Tibial artery (tissue), 4 donors: ENCODE measurements around the gene TNFAIP8L2.
"Not testable (repeated sequence)": the region's sequence is repeated elsewhere in the genome, so short reads cannot be mapped to it uniquely, and the experiment has no call there.

Experiments
- DNase-seq, 2 donors: peaks; one replicate each; pipeline ENCODE4 v3.0.0-alpha.2; 2019
- H3K27ac ChIP-seq, 2 donors: fragments of 200-600 bp; sonication (generic) in 1 of 2; 1 replicate in 1 of 2; 2 replicates in 1 of 2; pipeline ENCODE4 v1.5.1; 2018 to 2019; ENCODE audit warnings: mild to moderate bottlenecking in 1 of 2
- H3K27me3 ChIP-seq, 2 donors: fragments of 200-600 bp; sonication (generic) in 1 of 2; one replicate each; pipeline versions ENCODE4 v1.5.1 to v1.6.0; 2016 to 2019
- H3K36me3 ChIP-seq, 3 donors: fragments of 200-600 bp; sonication (generic) in 2 of 3; one replicate each; pipeline ENCODE4 v1.5.1; 2016 to 2019; ENCODE audit warnings: mild to moderate bottlenecking in 2 of 3
- H3K4me1 ChIP-seq, 4 donors: fragments of 200-600 bp; sonication (generic) in 2 of 4; 1 replicate in 3 of 4; 2 replicates in 1 of 4; pipeline ENCODE4 v1.5.1; 2016 to 2019
- H3K4me3 ChIP-seq, 2 donors: fragments of 200-600 bp; sonication (generic) in 1 of 2; 1 replicate in 1 of 2; 2 replicates in 1 of 2; pipeline ENCODE4 v1.5.1; 2018 to 2019; ENCODE audit warnings: mild to moderate bottlenecking in 2 of 2
- H3K9me3 ChIP-seq, 3 donors: fragments of 200-600 bp; sonication (generic) in 1 of 3; one replicate each; pipeline ENCODE4 v1.5.1; 2016 to 2019
- intact Hi-C: fragments of 100-400 bp; cut with DNase I; formaldehyde crosslinking; loops from one replicate; pipeline ENCODE4 v1.15.0; 2023; ENCODE audit warnings: low total_unique reads
- TF ChIP-seq, protein P1 (sequence below), 2 experiments: fragments of 200-600 bp in 1 of 2; fragments of 450-650 bp in 1 of 2; IDR thresholded peaks; one replicate each; pipeline ENCODE4 v1.5.1; 2017 to 2019; ENCODE audit warnings: antibody characterized with exemption in 2 of 2, mild to moderate bottlenecking in 1 of 2, moderate library complexity in 1 of 2

Gene TNFAIP8L2

DNA sequence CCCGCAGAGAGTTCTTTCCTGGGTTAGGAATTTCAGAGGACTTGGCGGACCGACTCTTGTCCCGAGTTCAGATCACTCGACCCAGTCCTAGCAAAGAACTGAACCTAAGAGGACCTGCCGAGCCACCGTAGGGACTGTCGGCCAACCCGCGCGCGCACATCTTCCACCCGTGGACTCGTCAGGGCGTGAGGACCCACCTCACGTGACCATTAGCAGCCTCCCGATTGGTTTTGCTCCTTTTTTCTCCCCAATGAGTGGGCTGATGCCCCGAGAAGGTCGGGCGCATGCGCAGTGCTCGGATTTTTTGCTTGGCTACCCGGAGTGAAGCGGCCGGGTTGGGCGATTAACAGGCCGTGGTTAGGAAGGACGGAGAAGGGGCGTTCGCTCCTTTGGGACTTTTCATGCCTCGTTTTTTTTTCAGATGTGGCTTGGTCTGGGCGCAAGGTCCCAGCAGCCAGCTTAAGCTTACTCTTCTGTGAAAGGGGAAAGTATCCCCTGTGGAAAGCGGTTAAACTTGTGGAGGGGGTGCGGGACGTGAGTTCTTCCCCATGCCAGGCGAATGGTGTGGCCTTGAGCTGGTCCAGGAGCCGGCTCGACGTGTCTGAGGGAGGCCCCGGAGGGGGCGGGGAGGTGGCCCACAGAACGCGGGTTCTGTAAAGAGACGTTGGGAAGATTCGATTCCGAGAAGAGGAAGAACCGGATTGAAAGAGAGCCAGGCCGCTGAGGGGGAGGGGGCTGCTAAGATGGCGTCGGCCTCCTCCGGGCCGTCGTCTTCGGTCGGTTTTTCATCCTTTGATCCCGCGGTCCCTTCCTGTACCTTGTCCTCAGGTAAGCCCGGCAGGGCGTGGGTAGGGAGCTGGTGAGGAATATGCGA is 42.0 kb downstream of the TNFAIP8L2 start, which contains the start of gene PIP5K1A:
TSS of gene PIP5K1A (plus strand) at position 299 of the 874 bp plus-strand sequence. CDS start at position 744, 445 bp downstream.
- Histone ChIP-seq H3K9me3 (no peaks in the 10 kb centered on the region), H3K36me3 (peaks cover 0 to 13% (median 12%) of the 10 kb centered on the region in 3 donors), H3K4me3 (peak within 1 kb of the TSS; percentile 82 to 85), H3K4me1 (peaks cover 0 to 53% (median 34%) of the 10 kb centered on the region in 4 donors), H3K27me3 (no peaks in the 10 kb centered on the region), H3K27ac (peak within 1 kb of the TSS; percentile 89 to 91)
- intact Hi-C loops = loop anchor here (10.0 kb wide), 1 partner anchor 146 kb away; the partner anchor contains the start of gene RFX5
- TF ChIP-seq, protein P1, sequence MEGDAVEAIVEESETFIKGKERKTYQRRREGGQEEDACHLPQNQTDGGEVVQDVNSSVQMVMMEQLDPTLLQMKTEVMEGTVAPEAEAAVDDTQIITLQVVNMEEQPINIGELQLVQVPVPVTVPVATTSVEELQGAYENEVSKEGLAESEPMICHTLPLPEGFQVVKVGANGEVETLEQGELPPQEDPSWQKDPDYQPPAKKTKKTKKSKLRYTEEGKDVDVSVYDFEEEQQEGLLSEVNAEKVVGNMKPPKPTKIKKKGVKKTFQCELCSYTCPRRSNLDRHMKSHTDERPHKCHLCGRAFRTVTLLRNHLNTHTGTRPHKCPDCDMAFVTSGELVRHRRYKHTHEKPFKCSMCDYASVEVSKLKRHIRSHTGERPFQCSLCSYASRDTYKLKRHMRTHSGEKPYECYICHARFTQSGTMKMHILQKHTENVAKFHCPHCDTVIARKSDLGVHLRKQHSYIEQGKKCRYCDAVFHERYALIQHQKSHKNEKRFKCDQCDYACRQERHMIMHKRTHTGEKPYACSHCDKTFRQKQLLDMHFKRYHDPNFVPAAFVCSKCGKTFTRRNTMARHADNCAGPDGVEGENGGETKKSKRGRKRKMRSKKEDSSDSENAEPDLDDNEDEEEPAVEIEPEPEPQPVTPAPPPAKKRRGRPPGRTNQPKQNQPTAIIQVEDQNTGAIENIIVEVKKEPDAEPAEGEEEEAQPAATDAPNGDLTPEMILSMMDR (IDR thresholded peaks at IDR 0.05) = no peak
- DNase-seq = peak; percentile 99

DNA sequence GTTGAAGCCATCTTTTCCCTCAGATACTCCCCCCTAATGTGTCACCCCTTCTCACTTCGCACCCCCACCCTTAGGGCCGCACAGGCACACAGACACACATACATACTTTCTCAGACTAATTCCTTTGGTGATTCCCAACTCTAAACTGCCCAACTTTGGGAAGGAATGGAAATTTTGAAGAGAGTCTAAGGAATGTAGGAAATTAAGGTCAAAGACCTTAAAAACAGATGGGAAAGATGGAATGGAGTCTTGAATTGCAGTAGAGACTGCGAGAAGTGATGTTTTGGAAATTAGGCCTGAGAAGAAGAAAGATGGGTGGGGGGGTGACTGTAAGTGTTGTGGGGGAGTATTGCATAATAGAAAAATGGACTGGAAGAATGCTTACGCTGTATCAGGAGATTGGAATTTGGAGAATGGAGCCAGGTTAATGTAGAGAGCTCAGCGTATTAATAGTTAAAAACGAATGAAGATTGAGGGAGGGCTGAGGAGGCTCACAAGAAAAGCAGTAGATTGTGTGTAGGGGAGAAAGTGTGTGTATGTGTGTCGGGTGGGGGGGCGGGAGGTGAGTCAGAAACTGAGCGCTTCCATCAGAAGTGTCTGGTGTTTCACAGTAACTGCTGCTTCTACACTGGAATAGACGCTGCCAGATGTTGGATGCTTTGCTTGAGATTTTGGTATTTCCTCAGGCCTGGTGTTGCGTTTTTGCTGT is 43.6 kb downstream of the TNFAIP8L2 start:
- TF ChIP-seq, protein P1 (IDR thresholded peaks at IDR 0.05) = no peak
- Histone ChIP-seq H3K4me3 (peak overlapping the region; percentile 82 to 85), H3K27me3 (no peaks in the 10 kb centered on the region), H3K27ac (peak overlapping the region; percentile 89 to 91), H3K9me3 (no peaks in the 10 kb centered on the region), H3K36me3 (peaks cover 0 to 23% (median 12%) of the 10 kb centered on the region in 3 donors), H3K4me1 (peaks cover 0 to 66% (median 39%) of the 10 kb centered on the region in 4 donors)
- DNase-seq = peak; percentile 32 to 56
- intact Hi-C loops = loop anchor here (10.0 kb wide), 1 partner anchor 145 kb away; the partner anchor contains the start of gene RFX5

DNA sequence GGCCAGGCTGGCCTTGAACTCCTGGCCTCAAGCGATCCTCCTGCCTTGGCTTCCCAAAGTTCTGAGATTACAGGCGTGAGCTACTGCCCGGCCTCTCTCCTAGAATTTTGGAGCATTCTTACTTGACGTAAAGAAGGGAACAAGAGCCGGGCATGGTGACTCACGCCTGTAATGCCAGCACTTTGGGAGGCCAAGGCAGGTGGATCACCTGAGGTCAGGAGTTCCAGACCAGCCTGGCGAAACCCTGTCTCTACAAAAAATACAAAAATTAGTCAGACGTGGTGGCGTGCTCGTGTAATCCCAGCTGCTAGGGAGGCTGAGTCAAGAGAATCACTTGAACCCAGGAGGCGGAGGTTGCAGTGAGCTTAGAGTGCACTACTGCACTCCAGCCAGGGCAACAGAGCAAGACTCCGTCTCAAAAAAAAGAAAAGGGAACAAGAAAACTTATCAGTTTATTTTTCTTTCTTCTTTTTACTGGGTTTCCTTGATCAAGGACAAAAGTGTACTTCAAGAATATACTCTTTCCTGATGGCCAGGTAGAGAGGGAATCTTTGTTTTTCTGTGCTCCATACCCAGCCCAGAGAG is 49.0 kb downstream of the TNFAIP8L2 start:
- H3K27ac ChIP-seq, intact Hi-C loops, H3K4me3 ChIP-seq, H3K9me3 ChIP-seq, H3K27me3 ChIP-seq: not testable (repeated sequence)
- H3K4me1 ChIP-seq = peaks cover 0 to 63% (median 26%) of the 10 kb centered on the region in 4 donors
- DNase-seq = peak in 1 of 2 donors; percentile 24
- H3K36me3 ChIP-seq = peaks cover 15 to 60% (median 40%) of the 10 kb centered on the region in 3 donors
